GM18498 (cell line): ENCODE results near the gene P3H4.

Experiments used
- ATAC-seq: cut with Tn5 transposase; IDR thresholded peaks from one replicate; pipeline ENCODE4 v1.9.1; 2021; ENCODE audit warnings: mild to moderate bottlenecking, moderate library complexity; ENCODE audit not compliant: unreplicated experiment

P3H4 gene

GRCh38 chr17:41772586-41773189 is 39.1 kb downstream of the P3H4 start:
- no peak for ATAC-seq

GRCh38 chr17:41772218-41772585 is 39.5 kb downstream of the P3H4 start:
- no peak for ATAC-seq

- ATAC-seq, result no peak
These were observed 40.2 kb downstream of the P3H4 start for GRCh38 chr17:41771389-41772206.

GRCh38 chr17:41769985-41770384 is 41.8 kb downstream of the P3H4 start:
- ATAC-seq, result no peak

- ATAC-seq, result no peak
These were observed 42.3 kb downstream of the P3H4 start for GRCh38 chr17:41769346-41769862.

- no peak for ATAC-seq
These were observed 43.0 kb downstream of the P3H4 start for GRCh38 chr17:41768682-41769288.

- ATAC-seq, result no peak
These were observed 44.3 kb downstream of the P3H4 start for GRCh38 chr17:41767324-41768042.

- no peak for ATAC-seq
These were observed 45.6 kb downstream of the P3H4 start for GRCh38 chr17:41766135-41766534.

- no peak for ATAC-seq
These were observed 48.4 kb downstream of the P3H4 start for GRCh38 chr17:41763327-41763726.

GRCh38 chr17:41762841-41763240 is 48.9 kb downstream of the P3H4 start:
- ATAC-seq, result no peak

GRCh38 chr17:41762391-41762790 is 49.4 kb downstream of the P3H4 start:
- ATAC-seq, result no peak

- ATAC-seq, result no peak
These were observed 50.9 kb downstream of the P3H4 start for GRCh38 chr17:41760878-41761277.

- ATAC-seq, result no peak
These were observed 53.1 kb downstream of the P3H4 start for GRCh38 chr17:41758601-41759000.

- ATAC-seq, result no peak
These were observed 57.7 kb downstream of the P3H4 start for GRCh38 chr17:41754066-41754465.
